ENCODE data around the gene SH3PXD2A.
A peak's percentile ranks its signal among the peaks of the same experiment; 100 is the strongest.

Gene SH3PXD2A

DNA sequence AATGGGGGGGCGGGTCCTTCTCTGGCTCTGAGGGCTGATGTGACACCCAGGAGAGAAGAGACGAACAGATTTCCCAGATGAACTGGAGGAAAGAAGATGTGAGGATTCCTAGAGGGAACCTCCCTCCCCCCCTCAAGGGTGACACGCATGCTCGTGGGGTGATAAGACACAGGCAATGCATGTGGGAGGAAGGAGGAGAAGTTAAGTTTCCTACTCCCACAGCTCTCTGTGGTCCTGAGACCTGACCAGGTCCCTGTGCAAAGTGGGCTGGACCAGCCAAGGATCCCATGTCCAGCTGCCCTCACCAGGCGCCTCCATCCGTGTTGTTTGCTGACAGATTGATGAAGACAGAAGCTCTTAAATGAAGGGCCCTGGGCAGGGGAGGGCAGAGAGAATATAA lies 112.6 kb downstream of the SH3PXD2A start:
- no peak overlapping the region for H3K4me3 ChIP-seq (ENCODE audit: low read depth, low read length)
- TF ChIP-seq, protein P1, sequence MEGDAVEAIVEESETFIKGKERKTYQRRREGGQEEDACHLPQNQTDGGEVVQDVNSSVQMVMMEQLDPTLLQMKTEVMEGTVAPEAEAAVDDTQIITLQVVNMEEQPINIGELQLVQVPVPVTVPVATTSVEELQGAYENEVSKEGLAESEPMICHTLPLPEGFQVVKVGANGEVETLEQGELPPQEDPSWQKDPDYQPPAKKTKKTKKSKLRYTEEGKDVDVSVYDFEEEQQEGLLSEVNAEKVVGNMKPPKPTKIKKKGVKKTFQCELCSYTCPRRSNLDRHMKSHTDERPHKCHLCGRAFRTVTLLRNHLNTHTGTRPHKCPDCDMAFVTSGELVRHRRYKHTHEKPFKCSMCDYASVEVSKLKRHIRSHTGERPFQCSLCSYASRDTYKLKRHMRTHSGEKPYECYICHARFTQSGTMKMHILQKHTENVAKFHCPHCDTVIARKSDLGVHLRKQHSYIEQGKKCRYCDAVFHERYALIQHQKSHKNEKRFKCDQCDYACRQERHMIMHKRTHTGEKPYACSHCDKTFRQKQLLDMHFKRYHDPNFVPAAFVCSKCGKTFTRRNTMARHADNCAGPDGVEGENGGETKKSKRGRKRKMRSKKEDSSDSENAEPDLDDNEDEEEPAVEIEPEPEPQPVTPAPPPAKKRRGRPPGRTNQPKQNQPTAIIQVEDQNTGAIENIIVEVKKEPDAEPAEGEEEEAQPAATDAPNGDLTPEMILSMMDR (IDR thresholded peaks at IDR 0.05; ENCODE audit: low read depth, low read length), result no peak

DNA sequence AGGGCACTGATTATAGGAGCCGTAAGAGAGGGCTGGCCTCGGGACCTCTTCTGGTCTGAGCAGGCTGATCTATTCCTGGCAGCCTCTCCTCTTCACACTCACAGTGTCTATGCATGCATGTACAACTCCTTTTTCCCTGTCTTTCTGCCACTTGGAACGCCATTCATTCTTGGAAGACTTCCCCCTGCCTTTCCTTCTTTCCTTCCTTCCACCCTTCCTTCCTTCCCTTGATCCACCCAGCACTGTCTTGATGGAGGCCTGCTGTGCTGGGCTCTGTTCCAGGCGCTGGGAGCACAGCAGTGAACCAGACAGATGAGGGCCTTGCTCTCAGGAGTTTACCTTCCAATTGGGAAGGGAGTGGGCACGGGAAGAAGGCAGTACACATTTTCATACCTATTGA lies 114.8 kb downstream of the SH3PXD2A start:
- TF ChIP-seq, protein P1 (IDR thresholded peaks at IDR 0.05; ENCODE audit: low read depth, low read length), result no peak
- no peak overlapping the region for H3K4me3 ChIP-seq (ENCODE audit: low read depth, low read length)

- H3K4me3 ChIP-seq (ENCODE audit: low read depth, low read length), result peak overlapping the region; percentile 27
- TF ChIP-seq, protein P1 (IDR thresholded peaks at IDR 0.05; ENCODE audit: low read depth, low read length), result no peak
Observed at GRCh38 chr10:103739039-103739764, 116.2 kb downstream of the SH3PXD2A start.

GRCh38 chr10:103737735-103738367 lies 117.5 kb downstream of the SH3PXD2A start:
- H3K4me3 ChIP-seq (ENCODE audit: low read depth, low read length), result no peak overlapping the region
- TF ChIP-seq, protein P1 (IDR thresholded peaks at IDR 0.05; ENCODE audit: low read depth, low read length), result no peak

DNA sequence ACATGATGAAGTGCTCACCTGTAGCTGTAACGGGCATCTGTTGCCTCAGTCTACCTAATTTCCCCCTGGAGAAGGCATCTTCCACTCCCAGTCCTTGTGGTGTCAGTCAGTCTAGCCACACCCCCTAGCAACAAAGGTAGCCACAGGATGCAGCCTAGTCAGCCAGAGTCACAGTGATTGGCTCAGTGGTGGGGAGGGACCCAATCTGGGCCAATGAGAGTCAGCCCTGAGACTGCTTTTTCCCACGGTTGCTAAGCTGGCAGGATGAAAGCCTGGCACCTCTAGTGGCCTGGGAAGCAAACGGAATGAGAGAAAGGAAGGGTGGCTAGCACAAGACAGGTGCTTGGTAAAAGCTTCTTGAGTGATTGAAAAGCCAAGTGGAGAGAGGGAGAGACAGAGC lies 118.6 kb downstream of the SH3PXD2A start:
- TF ChIP-seq, protein P1 (IDR thresholded peaks at IDR 0.05; ENCODE audit: low read depth, low read length), result no peak
- H3K4me3 ChIP-seq (ENCODE audit: low read depth, low read length), result no peak overlapping the region

DNA sequence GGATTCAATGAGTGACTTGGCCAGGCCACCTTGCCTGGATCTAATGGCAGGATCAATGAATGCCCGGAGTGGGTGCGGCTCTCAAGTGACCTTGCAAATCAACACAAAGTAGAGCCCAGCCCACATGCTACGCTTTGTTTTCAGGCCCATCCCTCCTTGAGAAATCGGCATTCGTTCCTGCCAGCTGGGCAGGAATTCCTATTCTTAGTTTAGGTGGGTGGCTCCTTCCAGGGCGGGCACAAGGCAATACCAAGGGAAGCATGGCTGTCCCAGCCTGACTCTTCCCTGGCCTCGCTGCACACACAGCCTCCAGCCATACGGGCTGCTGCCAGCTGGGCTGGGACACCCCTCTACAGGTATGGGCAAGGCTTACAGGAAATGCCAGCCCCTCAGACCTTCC lies 119.3 kb downstream of the SH3PXD2A start:
- H3K4me3 ChIP-seq (ENCODE audit: low read depth, low read length), result no peak overlapping the region
- TF ChIP-seq, protein P1 (IDR thresholded peaks at IDR 0.05; ENCODE audit: low read depth, low read length), result no peak

- H3K4me3 ChIP-seq (ENCODE audit: low read depth, low read length), result no peak overlapping the region
- TF ChIP-seq, protein P1 (IDR thresholded peaks at IDR 0.05; ENCODE audit: low read depth, low read length), result no peak
Observed at GRCh38 chr10:103734731-103735130, 120.6 kb downstream of the SH3PXD2A start.
